Activated naive CD4-positive, alpha-beta T cell treated with anti-CD3 and anti-CD28 coated beads, Interleukin-2, amount 10 ng/mL, durations not matched to agents 7 days and 5 days (primary cell): ENCODE data around the gene LZTR1.
"Not testable (repeated sequence)": the region's sequence is repeated elsewhere in the genome, so short reads cannot be mapped to it uniquely, and the experiment has no call there.

ENCODE experiments used
- CTCF ChIA-PET: fragments of 350-600 bp; sonication (Branson Sonifier 250); formaldehyde crosslinking; loops from one replicate; lab custom pipeline; 2021; ENCODE audit warnings: antibody characterized with exemption; lab: Charles Lee
- DNase-seq: peaks from one replicate; pipeline ENCODE4 v3.0.0-alpha.2; 2020
- H3K27ac Mint-ChIP-seq: one replicate; pipeline ENCODE4 v1.8.0; 2021; ENCODE audit warnings: mild to moderate bottlenecking, moderate library complexity, mixed read lengths
- H3K27me3 Mint-ChIP-seq: one replicate; pipeline ENCODE4 v1.8.0; 2021; ENCODE audit warnings: mild to moderate bottlenecking, mixed read lengths
- H3K36me3 Mint-ChIP-seq: one replicate; pipeline ENCODE4 v1.8.0; 2021; ENCODE audit warnings: mixed read lengths
- H3K4me1 Mint-ChIP-seq: one replicate; pipeline ENCODE4 v1.8.0; 2021; ENCODE audit warnings: mixed read lengths
- H3K4me3 Mint-ChIP-seq: one replicate; pipeline ENCODE4 v1.8.0; 2021; ENCODE audit warnings: mild to moderate bottlenecking, moderate library complexity, mixed read lengths
- H3K9me3 Mint-ChIP-seq: one replicate; pipeline ENCODE4 v1.8.0; 2021; ENCODE audit warnings: mixed read lengths

The LZTR1 gene

DNA sequence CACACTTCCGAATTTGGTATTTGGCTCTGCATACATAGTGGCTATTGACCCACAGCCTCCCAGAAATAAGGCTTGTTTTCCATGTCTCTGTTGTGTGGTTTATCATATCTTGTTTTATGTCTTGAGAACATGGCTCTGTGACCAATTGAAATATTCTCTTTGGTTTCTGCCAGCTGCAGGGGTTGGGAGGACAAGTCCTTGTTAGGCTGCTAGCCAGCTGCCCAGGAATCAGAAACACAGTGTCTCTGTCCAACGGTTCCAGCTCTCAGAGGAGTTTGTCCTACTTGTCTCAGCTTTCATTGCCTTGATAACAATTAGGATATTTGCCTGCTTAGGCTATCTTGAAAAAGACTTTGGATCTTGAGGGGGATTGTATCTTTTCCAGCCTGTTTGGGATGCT is 56.3 kb downstream of the LZTR1 start:
- Mint-ChIP-seq H3K9me3 (no peaks in the 10 kb centered on the region), H3K36me3 (no peaks in the 10 kb centered on the region), H3K4me1 (peaks cover 6% of the 10 kb centered on the region), H3K27ac (no peak overlapping the region), H3K27me3 (peaks cover 55% of the 10 kb centered on the region), H3K4me3 (no peak overlapping the region)
- CTCF ChIA-PET = no interaction called here
- no peak for DNase-seq

DNA sequence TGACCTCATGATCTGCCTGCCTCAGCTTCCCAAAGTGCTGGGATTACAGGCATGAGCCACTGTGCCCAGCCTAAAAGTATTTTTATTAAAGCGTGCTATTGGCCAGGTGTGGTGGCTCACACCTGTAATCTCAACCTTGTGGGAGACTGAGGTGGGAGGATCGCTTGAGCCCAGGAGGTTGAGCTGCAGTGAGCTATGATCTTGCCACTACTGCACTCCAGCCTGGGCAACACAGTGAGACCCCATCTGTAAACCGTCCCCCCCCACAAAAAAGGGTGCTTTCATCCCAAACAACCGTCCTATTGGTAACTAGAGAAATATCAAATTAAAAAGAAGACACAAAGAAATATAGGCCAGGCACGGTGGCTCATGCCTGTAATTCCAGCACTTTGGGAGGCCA is 57.1 kb downstream of the LZTR1 start:
- not testable (repeated sequence) for H3K9me3 Mint-ChIP-seq, H3K27ac Mint-ChIP-seq, H3K4me3 Mint-ChIP-seq, H3K36me3 Mint-ChIP-seq
- peaks cover 55% of the 10 kb centered on the region for H3K27me3 Mint-ChIP-seq
- peak; percentile 5 for DNase-seq
- H3K4me1 Mint-ChIP-seq = peaks cover 14% of the 10 kb centered on the region
- CTCF ChIA-PET = interaction anchor here (1.0 kb wide), 1 partner anchor 17 kb away, joined by 3 read pairs; no protein-coding TSS in a partner anchor

DNA sequence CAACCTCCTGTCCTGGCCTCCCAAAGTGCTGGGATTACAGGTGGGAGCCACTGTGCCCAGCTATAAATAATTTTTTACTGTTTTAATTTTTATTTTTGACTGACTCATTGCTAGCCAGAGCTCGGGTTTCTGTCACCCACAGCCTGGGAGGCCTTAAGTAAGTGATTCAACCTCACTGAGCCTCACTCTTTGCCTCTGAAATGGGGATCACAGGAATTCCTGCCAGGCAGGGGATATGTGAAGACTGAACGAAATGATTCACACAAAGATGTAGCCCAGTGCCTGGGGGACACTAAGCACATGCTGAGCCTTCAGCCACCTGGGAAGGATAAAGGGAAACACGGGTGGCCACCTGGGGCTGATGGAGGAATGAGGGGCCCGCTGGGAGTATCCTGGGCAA is 59.8 kb downstream of the LZTR1 start:
- CTCF ChIA-PET = no interaction called here
- Mint-ChIP-seq H3K4me3 (no peak overlapping the region), H3K9me3 (no peaks in the 10 kb centered on the region), H3K27me3 (peaks cover 63% of the 10 kb centered on the region), H3K4me1 (peaks cover 30% of the 10 kb centered on the region), H3K27ac (no peak overlapping the region), H3K36me3 (no peaks in the 10 kb centered on the region)
- DNase-seq = peak; percentile 5

DNA sequence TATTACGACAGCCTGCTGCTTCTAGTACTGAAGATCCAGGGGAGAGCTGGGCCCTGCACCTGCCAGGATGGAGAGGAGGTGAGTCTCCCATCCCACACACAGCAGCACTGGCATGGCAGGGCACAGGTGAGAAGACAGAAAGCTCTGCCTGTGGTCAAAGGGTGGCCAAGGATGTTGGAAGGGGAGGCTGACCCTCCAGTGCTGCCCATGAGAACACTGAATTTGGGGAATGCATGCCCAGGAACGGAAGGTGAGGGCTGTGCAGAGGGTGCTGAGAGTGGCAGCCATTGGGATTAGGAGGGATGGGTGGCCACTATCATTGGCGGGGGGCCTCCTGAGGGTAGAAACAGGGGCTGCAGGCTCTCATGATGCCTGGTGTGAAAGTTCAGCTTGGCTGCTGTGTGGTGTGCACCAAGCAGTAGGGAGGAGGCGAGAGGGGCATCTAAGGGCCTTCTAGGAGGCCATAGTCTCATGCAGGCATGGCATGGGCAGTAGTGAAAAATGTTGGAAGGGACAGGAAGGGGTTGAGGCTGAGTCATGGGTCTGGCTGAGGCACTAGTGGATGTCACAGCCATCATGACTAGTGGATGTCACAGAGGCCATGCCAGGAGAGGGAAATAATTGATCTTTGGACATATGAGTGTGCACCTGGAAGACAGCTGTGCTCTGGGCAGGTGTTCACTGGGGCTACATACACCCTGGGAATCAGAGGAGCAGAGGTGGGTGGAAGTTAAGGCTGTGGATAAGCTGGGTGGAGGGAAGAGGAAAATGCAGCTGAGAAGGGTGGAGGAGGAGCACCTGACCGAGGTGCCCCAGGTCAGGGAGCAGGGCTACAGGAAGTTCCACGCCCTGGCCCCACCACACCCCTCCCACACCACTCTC is 61.1 kb downstream of the LZTR1 start:
- Mint-ChIP-seq H3K27me3 (peaks cover 64% of the 10 kb centered on the region), H3K4me3 (no peak overlapping the region), H3K36me3 (no peaks in the 10 kb centered on the region), H3K9me3 (no peaks in the 10 kb centered on the region), H3K4me1 (peaks cover 30% of the 10 kb centered on the region), H3K27ac (no peak overlapping the region)
- CTCF ChIA-PET = interaction anchor here (1.0 kb wide), 1 partner anchor 22 kb away, joined by 3 read pairs; no protein-coding TSS in a partner anchor
- DNase-seq = peak; percentile 19

DNA sequence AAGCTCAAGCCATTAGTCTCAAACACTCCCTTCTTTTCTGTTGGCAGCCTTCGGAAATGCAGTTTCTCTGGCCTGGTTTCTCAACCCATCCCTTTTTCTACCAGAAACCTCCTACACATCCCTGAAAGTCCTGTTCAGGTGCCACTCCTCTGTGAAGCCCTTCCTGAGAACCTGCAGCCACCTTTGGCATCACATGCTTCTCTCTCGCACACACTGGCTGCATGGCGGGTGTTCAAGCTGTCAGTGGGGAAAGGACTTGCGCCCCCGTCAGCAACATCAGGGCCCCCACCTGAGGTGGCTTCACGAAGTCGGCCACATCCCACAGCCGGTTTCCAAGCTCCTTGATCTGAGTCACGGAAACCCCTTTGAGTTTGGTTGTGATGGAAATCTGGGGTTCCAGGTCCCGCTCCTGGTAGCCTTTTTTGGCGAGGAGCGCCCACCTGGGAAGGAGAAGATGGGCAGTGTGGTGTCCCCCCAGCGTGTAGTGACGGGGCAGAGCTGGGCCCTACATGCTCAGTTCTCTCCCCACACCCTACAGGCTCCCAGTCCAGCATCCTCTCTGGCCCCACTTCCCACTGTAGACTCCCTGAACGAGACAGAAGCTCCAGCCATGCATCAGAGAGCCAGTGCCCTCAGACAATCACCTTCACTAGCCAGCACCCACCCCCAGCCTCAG is 61.9 kb downstream of the LZTR1 start:
- CTCF ChIA-PET = interaction anchor here (1.4 kb wide), 1 partner anchor 29 kb away, joined by 3 read pairs; the partner anchor contains the start of gene P2RX6
- H3K9me3 Mint-ChIP-seq = no peaks in the 10 kb centered on the region
- no peaks in the 10 kb centered on the region for H3K36me3 Mint-ChIP-seq
- H3K27me3 Mint-ChIP-seq = peaks cover 66% of the 10 kb centered on the region
- peak; percentile 11 for DNase-seq
- H3K27ac Mint-ChIP-seq = no peak overlapping the region
- H3K4me3 Mint-ChIP-seq = no peak overlapping the region
- peaks cover 30% of the 10 kb centered on the region for H3K4me1 Mint-ChIP-seq

DNA sequence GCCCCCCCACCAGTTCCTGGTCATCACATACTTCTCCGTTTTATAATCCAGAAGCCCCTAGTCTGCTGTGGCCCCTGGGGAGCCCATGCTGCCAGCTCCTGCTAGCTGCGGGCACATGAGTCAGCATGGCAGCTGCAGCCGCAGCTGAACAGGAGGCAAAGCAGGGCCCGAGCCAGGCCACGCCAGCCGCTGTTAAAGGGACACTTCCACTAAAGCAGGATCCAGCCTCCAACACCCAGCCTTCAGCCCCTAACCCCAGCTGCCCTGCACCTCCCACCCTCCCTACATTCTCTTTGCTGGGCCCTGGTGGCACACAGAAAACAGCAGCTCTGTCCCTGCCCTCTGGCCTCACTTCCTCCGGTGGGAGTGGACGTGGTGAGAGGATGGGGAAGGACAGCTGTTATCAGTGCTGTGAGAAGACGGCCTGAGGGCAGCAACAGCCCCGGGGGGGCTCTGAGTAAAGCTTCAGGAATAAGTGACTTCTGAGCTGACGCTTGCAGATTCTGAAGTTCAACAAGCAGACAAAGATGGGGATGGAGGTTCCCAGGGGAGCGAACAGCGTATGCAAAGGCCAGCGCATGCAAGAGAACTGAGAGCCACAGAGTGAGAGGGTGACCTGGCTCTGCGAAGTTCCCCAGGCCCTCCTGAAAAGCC is 63.0 kb downstream of the LZTR1 start:
- DNase-seq = peak; percentile 24
- Mint-ChIP-seq H3K27me3 (peaks cover 66% of the 10 kb centered on the region), H3K4me3 (no peak overlapping the region), H3K27ac (no peak overlapping the region), H3K9me3 (no peaks in the 10 kb centered on the region), H3K4me1 (peaks cover 30% of the 10 kb centered on the region), H3K36me3 (no peaks in the 10 kb centered on the region)
- CTCF ChIA-PET = interaction anchor here (0.6 to 1.9 kb wide), 4 partner anchors 24 to 648 kb away, joined by 3 to 4 read pairs (median 3); partner anchors contain the start of genes LZTR1 and P2RX6

DNA sequence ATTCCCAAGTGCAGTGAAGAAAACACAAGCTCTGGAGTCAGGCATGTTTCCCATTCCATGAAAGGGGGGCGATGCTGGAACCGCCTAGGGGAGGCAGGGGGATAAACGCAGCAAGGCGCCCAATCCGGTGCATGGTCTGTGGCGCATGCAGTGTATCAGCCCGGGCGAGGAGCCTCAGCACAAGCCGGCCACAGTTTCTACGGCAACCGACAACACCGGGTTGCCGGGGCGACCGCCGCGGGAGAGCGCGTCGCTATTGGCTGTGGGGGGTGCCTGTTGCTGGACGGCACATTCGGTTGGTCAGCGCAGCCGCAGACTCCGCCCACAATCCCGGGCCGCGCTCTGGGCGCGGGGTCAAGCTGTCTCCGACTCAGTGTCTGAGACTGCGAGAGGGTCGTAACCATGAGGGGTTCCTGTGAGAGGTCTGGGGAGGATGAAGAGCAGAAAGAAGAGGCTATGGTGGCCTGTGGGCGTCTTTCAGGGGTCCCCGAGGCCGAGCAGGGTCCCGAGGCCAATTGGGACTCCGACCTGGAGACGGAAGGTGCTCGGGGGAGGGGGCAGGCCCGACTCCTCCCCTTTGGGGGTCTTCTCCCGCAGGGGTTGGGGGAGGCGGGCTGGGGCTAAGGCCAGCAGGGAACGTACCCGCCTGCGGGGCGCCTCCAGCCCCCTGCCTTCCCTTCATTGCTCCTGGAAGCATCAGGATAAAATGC is 63.6 kb downstream of the LZTR1 start, which contains the start of gene LRRC74B:
Gene LRRC74B (plus strand): TSS at position 362 of the 710 bp plus-strand sequence. CDS start 41 bp downstream, at position 403.
- Mint-ChIP-seq H3K27ac (peak within 1 kb of the TSS; percentile 55), H3K36me3 (no peaks in the 10 kb centered on the region), H3K9me3 (no peaks in the 10 kb centered on the region), H3K4me1 (peaks cover 30% of the 10 kb centered on the region), H3K4me3 (peak within 1 kb of the TSS; percentile 21), H3K27me3 (peaks cover 66% of the 10 kb centered on the region)
- CTCF ChIA-PET = interaction anchor here (0.6 to 1.9 kb wide), 3 partner anchors 25 to 649 kb away, joined by 3 to 4 read pairs (median 3); partner anchors contain the start of gene LZTR1
- DNase-seq = peak; percentile 84

DNA sequence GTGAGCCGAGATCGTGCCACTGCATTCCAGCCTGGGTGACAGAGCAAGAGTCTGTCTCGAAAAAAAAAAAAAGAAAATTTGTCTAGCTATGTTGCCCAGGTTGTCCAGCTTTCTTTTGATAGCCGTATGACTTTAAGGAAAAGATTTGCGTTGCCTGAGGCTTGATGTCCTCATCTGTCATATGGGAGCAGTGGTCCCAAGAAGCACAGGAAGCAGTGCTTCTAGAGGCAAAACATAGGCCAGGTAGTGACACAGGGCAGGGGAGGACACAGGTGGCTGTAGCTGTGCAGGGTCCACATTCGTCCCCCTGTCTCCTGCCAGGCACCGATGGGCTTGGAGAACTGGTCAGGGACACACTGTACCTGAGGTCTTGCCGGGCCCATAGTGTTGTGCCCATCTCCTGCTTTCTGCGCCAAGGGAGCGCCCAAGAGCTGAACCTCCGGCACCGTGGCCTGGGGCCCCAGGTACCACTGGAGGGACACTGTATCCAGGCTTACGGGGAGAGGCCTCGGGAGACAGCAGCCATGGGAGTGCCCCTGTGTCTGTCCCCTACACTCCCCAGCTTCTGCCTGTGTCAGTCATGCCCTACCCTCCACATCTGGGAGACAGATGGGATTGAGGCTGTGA is 65.1 kb downstream of the LZTR1 start:
- no peaks in the 10 kb centered on the region for H3K36me3 Mint-ChIP-seq
- no peak overlapping the region for H3K4me3 Mint-ChIP-seq
- no peaks in the 10 kb centered on the region for H3K9me3 Mint-ChIP-seq
- peak; percentile 17 for DNase-seq
- CTCF ChIA-PET = no interaction called here
- peaks cover 67% of the 10 kb centered on the region for H3K27me3 Mint-ChIP-seq
- H3K4me1 Mint-ChIP-seq = peaks cover 39% of the 10 kb centered on the region
- H3K27ac Mint-ChIP-seq = no peak overlapping the region

DNA sequence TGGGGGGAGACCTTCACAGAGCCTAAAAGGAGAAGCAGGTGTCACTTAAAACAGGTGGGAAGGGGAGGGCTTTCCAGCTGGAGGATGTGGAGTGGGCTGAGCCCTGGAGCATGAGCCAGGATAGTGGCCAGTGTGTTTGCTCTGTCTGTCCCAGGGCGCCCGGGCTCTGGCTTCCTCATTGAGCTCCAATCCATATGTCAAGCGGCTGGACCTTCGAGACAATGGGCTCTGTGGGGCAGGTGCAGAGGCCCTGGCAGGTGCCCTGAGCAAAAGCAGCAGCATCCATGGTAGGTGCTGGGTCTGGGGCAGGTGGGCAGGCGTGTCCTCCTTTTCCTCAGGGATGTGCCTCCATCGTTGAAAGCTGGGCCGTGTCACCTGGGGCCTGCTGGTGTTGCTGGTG is 65.6 kb downstream of the LZTR1 start:
- Mint-ChIP-seq H3K36me3 (no peaks in the 10 kb centered on the region), H3K27me3 (peaks cover 61% of the 10 kb centered on the region), H3K4me1 (peaks cover 39% of the 10 kb centered on the region), H3K4me3 (no peak overlapping the region), H3K9me3 (no peaks in the 10 kb centered on the region), H3K27ac (no peak overlapping the region)
- no peak for DNase-seq
- CTCF ChIA-PET = no interaction called here

DNA sequence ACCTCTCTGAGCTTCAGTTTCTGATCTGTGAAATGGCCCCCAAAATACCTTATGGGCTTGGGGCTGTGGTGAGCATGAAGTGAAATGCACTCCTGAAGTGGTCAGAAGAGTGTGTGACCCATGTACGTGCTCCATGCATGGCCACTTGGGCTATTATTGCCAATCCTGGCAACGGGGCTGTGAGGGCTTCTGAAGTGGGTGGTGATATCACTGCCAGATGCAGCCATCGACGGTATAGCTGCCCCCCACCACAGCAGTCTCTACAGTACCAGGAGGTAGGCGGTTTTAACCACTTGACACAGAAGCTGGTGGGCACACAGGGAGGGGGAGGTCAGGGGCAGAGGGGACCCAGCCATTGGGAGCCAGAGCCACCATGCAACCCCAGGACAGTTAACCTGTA is 66.4 kb downstream of the LZTR1 start:
- H3K4me1 Mint-ChIP-seq = peaks cover 33% of the 10 kb centered on the region
- DNase-seq, H3K36me3 Mint-ChIP-seq, H3K4me3 Mint-ChIP-seq, CTCF ChIA-PET, H3K27ac Mint-ChIP-seq, H3K9me3 Mint-ChIP-seq: not testable (repeated sequence)
- peaks cover 59% of the 10 kb centered on the region for H3K27me3 Mint-ChIP-seq
